Sigmoid colon (tissue), 4 donors: ENCODE results near the gene ZNF174.
A peak's percentile ranks its signal among the peaks of the same experiment; 100 is the strongest.

Source experiments
- EP300 ChIP-seq, 4 donors: sonication (generic); formaldehyde crosslinking; IDR thresholded peaks; one replicate each; pipeline ENCODE4 v1.6.1; 2017; ENCODE audit warnings: antibody characterized with exemption in 4 of 4
- POLR2A ChIP-seq, 2 donors: fragments of 450-650 bp; IDR thresholded peaks; one replicate each; pipeline ENCODE4 v1.6.1; 2016; ENCODE audit warnings: antibody characterized with exemption in 2 of 2, mild to moderate bottlenecking in 2 of 2, moderate library complexity in 2 of 2
- POLR2AphosphoS5 ChIP-seq, 4 donors: sonication (generic); formaldehyde crosslinking; IDR thresholded peaks; one replicate each; pipeline ENCODE4 v1.6.1; 2017; ENCODE audit warnings: antibody characterized with exemption in 4 of 4
- TF ChIP-seq, protein P1 (sequence below), 4 experiments: fragments of 450-650 bp in 3 of 4; fragments of 200-600 bp in 1 of 4; IDR thresholded peaks; one replicate each; pipeline ENCODE4 v1.5.1; 2016 to 2019; ENCODE audit warnings: antibody characterized with exemption in 4 of 4, mild to moderate bottlenecking in 3 of 4, moderate library complexity in 2 of 4

DNA sequence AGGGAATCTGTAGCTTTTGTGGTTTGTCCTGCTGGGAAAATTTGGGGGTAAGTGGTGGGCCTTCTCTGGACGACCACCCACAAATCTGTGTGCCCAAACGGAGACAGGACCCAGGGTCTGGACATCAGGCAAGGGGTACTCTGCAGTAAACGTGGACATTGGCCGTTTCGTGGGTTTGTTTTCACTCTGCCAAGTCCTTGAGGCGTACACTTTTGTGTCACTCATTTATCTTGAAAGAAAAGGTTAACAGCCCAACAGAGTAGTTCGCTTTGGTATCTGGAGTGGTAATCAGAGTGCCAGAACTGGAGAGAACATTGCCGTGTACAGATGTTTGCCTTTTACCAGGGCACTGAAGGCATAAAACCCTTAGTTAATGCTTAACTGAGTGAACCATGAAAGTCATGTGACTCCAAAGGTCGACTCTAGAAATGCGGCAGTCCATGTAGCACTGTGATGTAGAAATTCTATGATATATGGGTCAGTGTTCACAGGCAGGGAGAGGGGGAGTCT is 57.9 kb downstream of the ZNF174 start:
- TF ChIP-seq, protein P1, sequence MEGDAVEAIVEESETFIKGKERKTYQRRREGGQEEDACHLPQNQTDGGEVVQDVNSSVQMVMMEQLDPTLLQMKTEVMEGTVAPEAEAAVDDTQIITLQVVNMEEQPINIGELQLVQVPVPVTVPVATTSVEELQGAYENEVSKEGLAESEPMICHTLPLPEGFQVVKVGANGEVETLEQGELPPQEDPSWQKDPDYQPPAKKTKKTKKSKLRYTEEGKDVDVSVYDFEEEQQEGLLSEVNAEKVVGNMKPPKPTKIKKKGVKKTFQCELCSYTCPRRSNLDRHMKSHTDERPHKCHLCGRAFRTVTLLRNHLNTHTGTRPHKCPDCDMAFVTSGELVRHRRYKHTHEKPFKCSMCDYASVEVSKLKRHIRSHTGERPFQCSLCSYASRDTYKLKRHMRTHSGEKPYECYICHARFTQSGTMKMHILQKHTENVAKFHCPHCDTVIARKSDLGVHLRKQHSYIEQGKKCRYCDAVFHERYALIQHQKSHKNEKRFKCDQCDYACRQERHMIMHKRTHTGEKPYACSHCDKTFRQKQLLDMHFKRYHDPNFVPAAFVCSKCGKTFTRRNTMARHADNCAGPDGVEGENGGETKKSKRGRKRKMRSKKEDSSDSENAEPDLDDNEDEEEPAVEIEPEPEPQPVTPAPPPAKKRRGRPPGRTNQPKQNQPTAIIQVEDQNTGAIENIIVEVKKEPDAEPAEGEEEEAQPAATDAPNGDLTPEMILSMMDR (IDR thresholded peaks at IDR 0.05) = no peak
- TF ChIP-seq POLR2A (IDR thresholded peaks at IDR 0.05) = peak in 1 of 2 donors; percentile 37
- TF ChIP-seq POLR2AphosphoS5 (IDR thresholded peaks at IDR 0.05) = peak in 2 of 4 donors; percentile 9 to 49
- TF ChIP-seq EP300 (IDR thresholded peaks at IDR 0.05) = no peak
